ES-I3 (cell line): ENCODE results near the gene PTK6.

Source experiments
- H3K36me3 ChIP-seq: 2 replicates; pipeline ENCODE4 v1.6.1; 2013; ENCODE audit warnings: mild to moderate bottlenecking, low read length, control low read depth, moderate library complexity; ENCODE audit not compliant: insufficient read depth
- H3K4me1 ChIP-seq: 2 replicates; pipeline ENCODE4 v1.6.1; 2013; ENCODE audit warnings: mild to moderate bottlenecking, control low read depth, low read length; ENCODE audit not compliant: insufficient read depth
- H3K9ac ChIP-seq: 2 replicates; pipeline ENCODE4 v1.6.1; 2013; ENCODE audit warnings: low read depth, mild to moderate bottlenecking, low read length, moderate library complexity
- H3K9me3 ChIP-seq: 2 replicates; pipeline ENCODE4 v1.6.1; 2013; ENCODE audit warnings: mild to moderate bottlenecking, low read length, moderate library complexity; ENCODE audit not compliant: control insufficient read depth, insufficient read depth

The PTK6 gene

DNA sequence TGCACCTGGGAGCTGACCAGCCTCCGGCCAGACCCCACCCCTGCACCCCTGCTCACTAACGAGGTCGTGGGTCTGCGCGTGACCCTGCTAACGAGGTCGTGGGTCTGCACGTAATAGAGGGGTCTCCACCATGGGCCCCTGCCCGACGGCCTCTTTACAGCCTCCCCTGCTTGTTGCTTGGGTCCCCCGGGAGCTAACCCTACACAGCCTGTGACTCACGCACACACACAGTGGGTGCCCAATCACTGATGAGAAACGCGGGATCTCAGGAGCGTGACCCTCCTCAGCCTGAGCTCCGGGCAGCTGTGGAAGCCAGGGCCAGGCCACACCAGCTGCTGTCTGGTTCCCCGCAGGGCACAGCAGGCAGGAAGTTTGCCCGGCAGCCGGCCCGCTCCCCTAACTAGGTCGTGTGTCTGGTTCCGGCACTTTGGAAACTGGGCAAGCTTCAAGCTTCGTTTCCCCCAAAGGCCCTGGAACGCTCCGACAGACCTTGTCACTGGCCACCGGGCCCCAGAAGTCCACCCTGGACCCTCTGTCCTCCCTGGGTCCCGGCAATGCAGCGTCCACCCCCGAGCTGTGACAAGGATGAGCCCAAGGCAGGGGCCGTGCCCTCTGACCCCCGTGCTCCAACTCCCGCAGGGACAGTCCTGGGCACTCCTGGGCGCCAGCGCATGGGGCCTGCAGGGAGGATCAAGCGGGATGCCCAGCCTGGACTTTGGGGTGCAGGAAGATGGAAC is 767 bp downstream of the PTK6 start:
- Histone ChIP-seq H3K9me3 (no peaks in the 10 kb centered on the region), H3K36me3 (no peaks in the 10 kb centered on the region), H3K4me1 (no peaks in the 10 kb centered on the region), H3K9ac (no peak overlapping the region)

DNA sequence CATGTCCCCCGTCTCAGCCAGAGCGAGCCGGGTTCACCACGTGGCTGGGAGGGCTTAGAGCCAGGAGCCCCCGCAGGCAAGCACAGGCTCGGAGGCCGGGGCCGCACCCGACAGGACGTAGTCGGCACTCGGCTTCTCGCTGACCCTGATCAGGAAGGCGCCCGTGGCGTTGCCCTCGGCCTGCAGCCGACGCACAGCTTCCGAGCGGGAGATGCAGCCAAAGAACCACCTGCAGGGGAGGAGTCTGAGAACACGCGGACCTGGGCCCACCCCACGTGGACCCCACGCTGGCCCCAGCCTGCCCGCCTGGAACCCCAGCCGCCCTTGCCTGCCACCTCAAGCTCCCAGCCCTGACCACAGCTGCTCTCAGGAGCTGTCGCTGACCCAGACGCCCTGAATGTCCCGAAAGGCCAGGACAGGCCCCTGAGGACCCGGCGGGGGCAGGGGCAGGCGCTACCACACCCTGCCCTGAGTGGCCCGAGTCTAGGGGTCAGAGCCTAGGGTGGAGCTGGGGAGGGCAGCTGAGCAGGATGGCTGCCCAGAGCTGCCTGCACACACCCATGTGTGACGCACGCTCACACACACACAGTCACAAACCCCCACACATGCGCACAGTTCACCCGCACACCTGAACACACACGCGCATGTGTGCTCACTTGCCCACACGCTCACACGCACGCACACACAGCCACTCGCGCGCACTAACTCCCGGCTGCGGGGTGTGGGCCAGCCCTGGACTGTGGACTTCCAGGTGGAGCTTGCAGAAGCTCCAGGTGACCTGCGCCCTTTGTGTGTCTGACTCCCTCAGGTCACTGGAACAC is 2.1 kb downstream of the PTK6 start:
- H3K36me3 ChIP-seq: no peaks in the 10 kb centered on the region
- no peak overlapping the region for H3K9ac ChIP-seq
- no peaks in the 10 kb centered on the region for H3K4me1 ChIP-seq
- H3K9me3 ChIP-seq: no peaks in the 10 kb centered on the region

DNA sequence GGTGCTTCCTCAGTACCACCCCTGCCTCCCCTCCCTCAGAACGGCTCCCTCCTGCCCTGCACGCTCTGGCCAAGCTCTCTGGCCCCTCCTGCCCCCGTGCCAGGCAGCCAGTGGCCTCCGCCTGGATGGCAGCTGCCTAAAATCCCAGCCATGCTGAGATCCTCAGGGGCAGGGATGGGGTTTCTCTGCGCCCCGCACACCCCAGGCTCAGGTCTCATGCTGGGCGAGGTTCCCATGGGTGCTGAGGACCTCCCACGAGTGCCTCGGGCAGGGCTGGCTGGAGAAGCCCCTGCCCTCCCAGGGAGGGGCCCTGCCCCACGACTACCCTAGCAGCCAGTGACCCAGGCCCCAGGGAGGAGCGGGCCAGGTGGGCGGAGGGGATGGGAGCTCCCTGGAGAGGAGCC is 2.7 kb downstream of the PTK6 start:
- Histone ChIP-seq H3K4me1 (no peaks in the 10 kb centered on the region), H3K9ac (no peak overlapping the region), H3K36me3 (no peaks in the 10 kb centered on the region), H3K9me3 (no peaks in the 10 kb centered on the region)

DNA sequence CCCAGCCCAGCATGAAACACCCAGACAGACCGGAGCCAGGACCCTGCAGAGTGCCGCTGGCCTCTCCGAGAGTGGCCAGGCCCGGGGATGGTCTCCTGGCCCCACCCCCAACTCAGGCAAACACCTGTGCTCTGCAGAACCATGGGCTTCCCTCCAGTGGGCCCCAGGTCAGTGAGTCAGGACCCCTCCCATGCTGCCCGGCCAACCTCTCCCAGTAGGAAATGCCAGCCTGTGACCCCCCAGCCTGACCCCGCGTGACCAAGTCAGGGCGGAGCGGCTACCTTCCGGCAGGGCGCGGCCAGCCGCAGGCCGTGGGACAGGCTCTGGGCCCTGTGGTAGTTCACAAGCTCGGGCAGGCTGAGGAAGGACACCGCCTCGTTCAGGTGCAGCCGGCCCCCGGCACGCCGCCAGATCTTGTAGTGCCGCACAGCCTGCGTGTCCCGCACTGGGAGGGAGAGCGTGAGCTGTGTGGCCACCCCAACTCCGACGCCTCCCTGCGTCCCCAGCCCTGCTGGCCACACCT is 3.2 kb downstream of the PTK6 start:
- no peak overlapping the region for H3K9ac ChIP-seq
- no peaks in the 10 kb centered on the region for H3K9me3 ChIP-seq
- H3K36me3 ChIP-seq: no peaks in the 10 kb centered on the region
- no peaks in the 10 kb centered on the region for H3K4me1 ChIP-seq

DNA sequence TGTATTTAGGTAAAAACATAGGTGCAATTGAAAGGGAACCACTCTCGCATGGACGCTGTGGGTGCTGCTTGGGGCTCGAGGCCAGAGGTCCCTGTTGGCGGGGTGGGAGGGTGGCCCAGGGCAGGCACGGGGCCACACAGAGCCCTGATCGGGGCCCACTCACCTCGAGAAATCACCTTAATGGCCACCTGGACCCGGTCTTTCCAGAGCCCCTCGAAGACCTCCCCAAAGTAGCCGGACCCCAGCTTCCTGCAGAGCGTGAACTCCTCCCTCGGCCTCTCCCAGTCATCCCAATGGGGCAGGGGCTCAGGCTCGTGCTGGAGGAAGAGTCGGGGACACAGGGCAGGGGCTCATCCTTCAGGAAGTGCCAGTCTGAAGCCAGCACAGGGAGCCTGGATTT is 3.8 kb downstream of the PTK6 start:
- H3K36me3 ChIP-seq: no peaks in the 10 kb centered on the region
- no peak overlapping the region for H3K9ac ChIP-seq
- no peaks in the 10 kb centered on the region for H3K9me3 ChIP-seq
- no peaks in the 10 kb centered on the region for H3K4me1 ChIP-seq

DNA sequence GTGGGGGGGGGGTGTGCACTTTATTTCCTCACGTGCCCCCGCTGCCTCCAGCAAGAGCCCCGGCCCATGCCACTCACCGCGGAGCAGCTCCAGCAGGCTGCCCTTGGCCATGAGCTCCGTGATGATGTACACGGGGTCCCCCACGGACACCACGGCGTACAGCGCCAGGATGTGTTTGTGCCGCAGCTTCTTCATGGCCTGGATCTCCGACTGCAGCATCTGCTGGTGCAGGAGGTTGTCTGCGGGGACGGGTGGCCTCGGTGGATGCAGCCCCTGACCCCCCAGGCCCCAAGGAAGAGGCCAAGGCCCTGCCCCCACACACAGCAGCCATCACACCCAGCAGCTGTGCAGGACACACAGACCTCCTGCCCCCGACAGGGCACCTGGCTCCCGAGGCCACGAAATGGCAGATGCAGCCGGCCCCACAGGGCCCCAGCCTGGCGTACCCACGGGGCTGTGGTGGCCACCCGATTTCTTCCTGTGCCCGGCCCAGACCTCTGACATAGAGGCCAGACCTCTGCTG is 4.7 kb downstream of the PTK6 start:
- no peaks in the 10 kb centered on the region for H3K36me3 ChIP-seq
- H3K9ac ChIP-seq: no peak overlapping the region
- H3K9me3 ChIP-seq: no peaks in the 10 kb centered on the region
- H3K4me1 ChIP-seq: no peaks in the 10 kb centered on the region

DNA sequence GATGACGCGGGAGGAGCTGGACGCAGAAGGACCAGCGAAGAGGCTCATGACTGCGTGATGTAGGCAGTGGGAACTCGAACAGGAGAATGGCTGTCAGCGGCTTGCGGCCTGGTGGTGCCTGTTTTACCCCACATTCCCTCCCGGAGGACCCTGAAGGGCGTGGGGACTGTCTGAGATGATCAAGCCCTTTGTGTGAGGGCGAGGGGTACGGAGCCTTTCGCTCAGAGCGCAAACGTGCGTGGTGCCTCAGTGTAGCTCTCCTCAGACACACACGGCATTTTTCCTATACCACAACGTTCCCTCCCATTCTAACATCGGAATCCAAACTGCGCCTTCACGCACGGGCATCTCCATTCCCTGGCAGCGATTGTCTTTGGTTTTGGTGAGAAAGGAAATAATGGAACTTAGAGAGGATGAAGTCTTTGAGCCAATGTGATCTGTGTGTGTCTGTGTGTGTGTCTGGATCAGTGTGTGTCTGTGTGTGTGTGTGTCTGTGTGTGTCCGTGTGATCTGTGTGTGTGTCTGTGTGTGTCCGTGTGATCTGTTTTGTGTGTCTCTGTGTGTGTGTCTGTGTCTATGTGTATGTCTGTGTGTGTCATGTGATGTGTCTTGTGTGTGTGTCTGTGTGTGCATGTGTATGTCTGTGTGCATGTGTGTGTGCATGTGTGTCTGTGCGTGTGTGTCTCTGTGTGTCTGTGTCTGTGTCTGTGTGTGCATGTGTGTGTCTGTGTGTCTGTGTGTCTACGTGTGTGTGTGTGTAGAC is 5.3 kb downstream of the PTK6 start:
- Histone ChIP-seq H3K9me3 (no peaks in the 10 kb centered on the region), H3K4me1 (no peaks in the 10 kb centered on the region), H3K9ac (no peak overlapping the region), H3K36me3 (no peaks in the 10 kb centered on the region)

DNA sequence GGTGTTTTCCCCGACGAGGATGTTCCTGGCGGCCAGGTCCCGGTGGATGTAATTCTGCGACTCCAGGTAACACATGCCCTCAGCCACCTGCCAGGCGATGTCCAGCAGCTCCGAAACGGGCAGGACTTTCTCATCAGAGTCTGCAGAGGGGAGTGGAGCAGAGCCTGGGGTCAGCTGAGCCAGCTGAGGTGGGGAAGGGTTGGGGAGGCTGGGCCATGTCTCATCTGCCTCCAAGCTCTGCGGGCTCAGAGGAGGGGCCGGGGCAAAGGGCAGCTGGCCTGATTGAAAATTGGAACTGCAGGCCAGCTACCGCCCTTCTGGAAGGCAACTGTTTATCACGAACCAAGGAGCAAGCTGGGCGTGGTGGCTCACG is 6.4 kb downstream of the PTK6 start:
- H3K36me3 ChIP-seq: no peaks in the 10 kb centered on the region
- H3K4me1 ChIP-seq: no peaks in the 10 kb centered on the region
- H3K9me3 ChIP-seq: no peaks in the 10 kb centered on the region
- H3K9ac ChIP-seq: no peak overlapping the region

DNA sequence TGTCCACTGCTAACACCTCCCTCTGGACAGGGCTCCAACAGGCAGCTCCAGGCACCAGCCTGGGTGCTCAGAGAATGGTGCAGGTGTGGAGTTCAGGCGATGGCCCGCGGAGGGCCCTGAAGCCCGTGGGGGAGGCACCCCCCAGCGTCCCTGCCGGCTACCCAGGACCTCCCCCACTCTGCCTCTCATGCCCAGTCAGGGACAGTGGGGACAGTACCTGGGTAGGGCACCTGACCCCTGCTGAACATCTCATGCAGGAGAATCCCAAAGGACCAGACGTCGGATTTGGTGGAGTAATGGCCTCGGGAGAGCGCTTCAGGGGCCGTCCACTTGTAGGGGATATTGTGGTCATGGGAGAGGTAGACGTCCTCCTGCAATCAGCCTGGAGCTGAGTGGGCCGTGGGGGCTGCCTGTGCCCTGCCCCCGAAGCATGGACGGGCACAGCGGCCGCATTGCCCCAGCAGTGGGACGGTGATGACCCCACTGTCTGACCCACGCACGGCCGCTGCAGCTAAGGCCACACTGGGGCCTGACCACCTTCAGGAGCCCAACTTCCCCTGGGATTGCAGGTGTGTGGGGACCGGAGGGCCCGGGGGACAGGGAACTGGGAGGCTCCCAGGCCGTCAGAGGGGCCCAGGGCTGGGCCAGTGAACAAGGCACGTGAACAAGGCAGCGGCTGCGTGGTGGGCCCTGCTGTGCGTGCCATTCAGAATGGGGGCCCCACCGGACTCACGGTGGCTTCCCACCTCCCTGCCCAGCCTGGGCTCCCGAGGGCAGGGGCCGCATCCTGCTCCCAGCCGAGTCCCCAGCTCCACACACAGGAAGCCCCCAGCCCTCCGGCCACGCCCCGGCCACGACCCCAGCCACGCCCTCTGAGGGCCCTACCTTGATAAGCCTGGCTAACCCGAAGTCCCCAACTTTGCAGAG is 7.1 kb downstream of the PTK6 start:
- Histone ChIP-seq H3K36me3 (no peaks in the 10 kb centered on the region), H3K4me1 (no peaks in the 10 kb centered on the region), H3K9ac (no peak overlapping the region)

DNA sequence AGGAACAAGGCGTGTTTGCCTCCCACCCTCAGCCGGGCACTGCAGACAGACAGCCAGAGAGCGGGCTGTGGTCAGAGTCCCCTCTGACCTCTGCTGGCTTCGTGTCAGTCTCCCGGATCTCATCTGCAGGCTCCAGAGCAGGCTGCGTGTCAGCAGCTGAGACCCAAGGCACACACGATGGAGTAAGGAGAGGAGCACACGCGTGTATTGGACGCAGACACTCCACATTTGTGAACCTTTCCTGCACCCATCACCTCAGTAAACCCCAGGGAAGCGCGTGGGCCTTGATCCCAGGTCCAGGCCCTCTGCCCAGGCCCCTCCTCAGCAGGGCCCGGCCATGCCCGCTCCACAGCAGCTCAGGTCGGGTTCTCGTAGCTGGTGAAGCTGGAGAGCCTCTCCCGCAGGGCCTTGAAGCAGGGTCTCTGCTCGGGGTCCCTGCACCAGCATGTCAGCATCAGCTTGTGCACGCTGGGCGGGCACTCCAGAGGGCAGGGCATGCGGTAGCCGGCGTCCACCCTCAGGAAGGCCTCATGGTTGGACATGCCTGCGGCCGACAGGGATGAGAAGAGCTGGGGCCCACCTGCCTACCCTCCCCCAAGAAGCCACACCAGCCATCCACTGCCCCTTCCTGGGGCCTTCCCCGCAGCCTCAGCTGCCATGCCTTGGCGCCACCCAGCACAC is 7.9 kb downstream of the PTK6 start:
- H3K36me3 ChIP-seq: no peaks in the 10 kb centered on the region
- H3K4me1 ChIP-seq: no peaks in the 10 kb centered on the region
- H3K9me3 ChIP-seq: no peaks in the 10 kb centered on the region
- H3K9ac ChIP-seq: no peak overlapping the region

More for the DNA sequence above, 7.1 kb downstream of the PTK6 start:
- no peaks in the 10 kb centered on the region for H3K9me3 ChIP-seq

DNA sequence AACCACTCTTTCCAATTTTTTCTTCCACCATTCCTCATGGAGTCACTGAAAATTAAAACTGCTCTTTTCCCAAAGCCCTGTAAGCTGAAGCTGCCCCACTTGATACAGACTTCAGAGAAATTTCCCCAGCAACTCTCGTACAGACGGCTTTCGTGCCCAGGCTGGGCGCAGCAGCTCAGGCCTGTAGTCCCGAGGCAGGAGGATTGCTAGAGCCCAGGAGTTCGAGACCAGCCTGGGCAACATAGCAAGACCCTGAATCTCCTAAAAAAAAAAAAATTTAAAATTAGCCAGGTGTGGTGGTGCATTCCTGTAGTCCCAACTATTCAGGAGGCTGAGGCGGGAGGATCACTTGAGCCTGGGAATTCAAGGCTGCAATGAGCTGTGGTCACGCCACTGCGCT is 10.0 kb downstream of the PTK6 start:
- Histone ChIP-seq H3K36me3 (peaks cover 4% of the 10 kb centered on the region; the same call in 1 of the 2 replicates), H3K4me1 (no peaks in the 10 kb centered on the region), H3K9me3 (no peaks in the 10 kb centered on the region), H3K9ac (no peak overlapping the region)

DNA sequence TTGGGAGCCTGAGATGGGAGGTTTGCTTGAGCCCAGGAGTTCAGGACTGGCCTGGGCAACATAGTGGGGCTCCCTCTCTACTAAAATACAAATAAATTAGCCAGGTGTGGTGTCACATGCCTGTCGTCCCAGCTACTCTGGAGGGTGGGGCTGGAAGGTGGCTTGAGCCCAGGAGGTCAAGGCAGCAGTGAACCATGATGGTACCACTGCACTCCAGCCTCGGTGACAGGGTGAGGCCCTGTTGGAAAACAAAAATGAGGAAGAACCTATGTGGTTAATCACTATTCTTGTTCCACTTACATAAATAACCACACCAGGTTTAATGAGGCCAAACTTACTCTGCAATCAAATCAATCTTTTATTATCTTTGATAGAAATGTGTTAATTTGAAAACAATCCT is 11.2 kb downstream of the PTK6 start:
- H3K4me1 ChIP-seq: no peaks in the 10 kb centered on the region
- H3K9me3 ChIP-seq: no peaks in the 10 kb centered on the region
- H3K9ac ChIP-seq: no peak overlapping the region
- H3K36me3 ChIP-seq: peaks cover 7% of the 10 kb centered on the region

DNA sequence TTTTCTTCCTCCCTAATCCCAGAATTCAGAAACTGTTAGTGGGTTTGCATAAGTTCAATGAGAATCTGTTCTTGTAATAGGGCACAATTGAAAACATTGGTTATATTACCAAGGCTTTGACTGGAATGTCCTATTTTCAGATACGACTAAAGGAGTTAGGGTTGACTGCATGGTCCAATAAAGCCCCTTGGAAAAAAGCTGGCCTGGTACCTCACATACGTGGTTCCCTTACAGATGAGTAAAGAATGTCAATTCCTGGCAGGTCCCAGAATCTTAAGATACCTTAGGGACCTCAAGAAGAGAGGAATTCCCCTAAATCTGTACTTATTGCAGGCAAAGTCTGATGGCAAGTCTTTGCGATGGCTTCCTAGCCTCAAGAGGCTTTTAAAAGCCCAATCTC is 12.0 kb downstream of the PTK6 start:
- H3K9ac ChIP-seq: no peak overlapping the region
- H3K36me3 ChIP-seq: peaks cover 7% of the 10 kb centered on the region
- no peaks in the 10 kb centered on the region for H3K4me1 ChIP-seq
- H3K9me3 ChIP-seq: no peaks in the 10 kb centered on the region
